ENCODE measurements around the gene CDC37L1.
A peak's percentile ranks its signal among the peaks of the same experiment; 100 is the strongest.
"Not testable (repeated sequence)": the region's sequence is repeated elsewhere in the genome, so short reads cannot be mapped to it uniquely, and the experiment has no call there.

The CDC37L1 gene

DNA sequence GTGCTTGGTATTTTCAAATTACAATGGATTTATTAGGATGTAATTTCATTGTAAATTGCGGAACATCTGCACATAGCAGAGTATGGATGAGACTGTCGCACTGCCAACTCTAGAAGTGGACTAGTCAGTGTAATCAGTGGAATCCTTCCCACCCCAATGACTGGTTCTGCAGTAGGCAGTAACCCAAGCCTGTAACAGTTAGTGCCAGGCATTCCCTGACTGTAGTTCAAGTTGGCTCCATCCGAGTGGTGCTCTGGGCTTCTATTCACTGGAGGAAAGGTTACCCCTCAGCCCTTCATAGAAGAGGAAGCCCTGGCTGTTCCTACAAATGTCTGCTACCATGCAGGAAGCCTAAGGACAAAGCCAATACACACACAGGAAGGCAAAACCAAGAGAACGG is 38.4 kb downstream of the CDC37L1 start:
- DNase-seq = no peak

DNA sequence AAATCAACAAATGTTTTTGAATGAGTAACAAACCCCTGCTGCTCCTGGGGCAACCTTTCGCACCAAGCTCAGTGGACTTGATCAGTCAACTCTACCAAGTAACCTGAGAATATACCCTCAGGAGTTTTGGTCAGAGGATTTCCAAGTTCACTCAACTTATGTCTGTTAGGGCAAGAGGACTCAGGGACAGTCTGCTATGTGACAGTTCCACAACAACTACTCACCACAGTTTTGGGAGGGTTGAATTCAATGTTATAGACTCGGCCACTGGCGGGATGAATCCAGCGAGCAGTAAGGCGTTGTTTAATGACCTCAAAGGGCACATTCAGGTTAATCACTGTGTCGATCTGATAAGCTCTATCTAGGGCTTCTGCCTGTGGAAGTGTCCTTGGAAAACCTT is 39.5 kb downstream of the CDC37L1 start:
- no peak for DNase-seq

DNA sequence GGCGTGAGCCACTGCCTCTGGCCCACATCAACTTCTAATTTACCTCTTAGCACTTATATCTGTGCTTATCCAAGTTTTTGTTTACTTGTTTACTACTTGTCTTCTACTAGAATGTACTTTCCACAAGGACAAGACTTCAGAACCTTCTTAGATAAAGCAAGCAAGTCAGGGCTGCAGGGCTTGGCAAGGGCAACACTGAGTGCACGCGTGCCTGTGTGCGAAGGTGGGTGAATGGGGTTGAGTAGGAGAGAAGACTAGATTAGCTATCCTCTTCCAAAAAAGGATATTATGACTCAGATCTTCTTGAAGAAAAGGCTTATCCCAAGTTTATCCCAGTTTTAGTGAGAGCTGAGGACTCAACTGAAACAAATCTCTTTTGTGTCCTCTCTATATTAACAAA is 42.4 kb downstream of the CDC37L1 start:
- DNase-seq = no peak

DNA sequence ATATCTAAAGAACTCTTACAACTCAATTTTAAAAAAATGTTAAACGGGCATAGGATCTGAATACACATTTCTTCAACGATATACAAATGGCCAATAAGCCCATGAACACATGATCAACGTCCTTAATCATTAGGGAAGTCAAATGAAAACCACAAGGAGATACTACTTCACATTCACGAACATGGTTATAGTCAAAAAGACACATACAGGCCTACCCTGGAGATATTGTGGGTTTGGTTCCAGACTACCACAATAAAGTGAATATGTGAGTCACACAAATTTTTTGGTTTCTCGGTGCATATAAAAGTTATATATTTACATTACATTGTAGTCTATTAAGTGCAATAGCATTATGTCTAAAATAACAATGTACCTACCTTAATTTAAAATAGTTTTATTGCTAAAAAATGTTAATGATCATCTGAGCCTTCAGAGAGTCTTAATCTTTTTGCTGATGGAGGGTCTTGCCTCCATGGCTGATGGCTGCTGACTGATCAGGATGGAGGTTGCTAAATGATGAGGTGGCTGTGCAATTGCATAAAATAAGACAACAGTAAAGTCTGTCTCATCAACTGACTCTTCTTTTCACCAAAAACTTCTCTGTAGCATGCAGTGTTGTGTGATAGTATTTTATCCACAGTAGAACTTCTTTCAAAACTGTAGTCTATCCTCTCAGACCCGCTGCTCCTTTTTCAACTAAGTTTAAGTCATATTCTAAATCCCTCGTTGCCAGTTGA is 46.5 kb downstream of the CDC37L1 start:
- no peak for DNase-seq

DNA sequence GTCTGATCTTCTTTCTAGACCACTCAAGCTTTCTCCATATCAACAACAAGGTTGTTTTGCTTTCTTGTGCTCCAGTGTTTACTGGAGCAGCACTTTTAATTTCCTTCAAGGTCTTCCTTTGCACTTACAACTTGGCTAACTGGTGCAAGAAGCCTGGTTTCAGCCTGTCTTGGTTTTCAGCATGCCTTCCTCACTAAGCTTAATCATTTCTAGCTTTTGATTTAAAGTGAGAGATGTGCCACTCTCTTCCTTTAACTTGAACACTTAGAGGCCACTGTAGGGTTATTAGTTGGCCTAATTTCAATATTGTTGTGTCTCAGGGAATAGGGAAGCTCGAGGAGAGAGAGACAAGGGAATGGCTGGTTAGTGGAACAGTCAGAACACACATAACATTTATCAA is 48.2 kb downstream of the CDC37L1 start:
- DNase-seq = no peak

DNA sequence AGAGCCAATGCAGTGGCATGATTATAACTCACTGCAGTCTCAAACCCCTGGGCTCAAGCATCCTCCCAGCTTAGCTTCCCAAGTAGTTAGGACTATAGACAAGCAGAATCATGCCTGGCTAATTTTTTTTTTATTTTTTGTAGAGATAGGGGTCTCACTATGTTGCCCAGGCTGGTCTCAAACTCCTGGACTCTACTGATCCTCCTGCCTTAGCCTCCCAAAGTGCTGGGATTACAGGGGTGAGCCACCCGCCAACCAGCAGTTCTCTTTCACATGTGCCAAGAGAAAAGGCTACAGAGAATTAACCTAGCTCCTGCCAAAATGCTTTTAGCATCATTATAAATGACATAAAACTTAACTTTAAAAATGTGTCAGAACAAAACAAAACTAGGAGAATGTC is 53.5 kb downstream of the CDC37L1 start:
- no peak for DNase-seq

DNA sequence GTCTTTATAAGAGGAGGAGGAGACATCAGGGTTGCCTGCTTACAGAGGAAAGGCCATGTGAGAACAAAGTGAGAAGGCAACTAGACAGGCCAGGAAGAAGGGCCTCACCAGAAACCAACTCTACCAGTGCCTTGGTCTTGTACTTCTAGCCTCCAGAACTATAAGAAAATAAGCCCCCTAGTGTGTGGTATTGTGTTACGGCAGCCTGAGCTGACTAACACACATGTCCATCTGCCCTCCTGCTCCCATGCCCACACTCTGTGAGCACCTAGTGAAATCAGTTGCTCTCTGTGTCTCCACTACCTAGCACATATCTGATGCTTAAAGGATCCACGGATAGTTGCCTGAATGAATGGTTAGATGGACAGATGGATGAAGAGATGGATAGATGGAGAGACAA is 54.8 kb downstream of the CDC37L1 start:
- DNase-seq = no peak

DNA sequence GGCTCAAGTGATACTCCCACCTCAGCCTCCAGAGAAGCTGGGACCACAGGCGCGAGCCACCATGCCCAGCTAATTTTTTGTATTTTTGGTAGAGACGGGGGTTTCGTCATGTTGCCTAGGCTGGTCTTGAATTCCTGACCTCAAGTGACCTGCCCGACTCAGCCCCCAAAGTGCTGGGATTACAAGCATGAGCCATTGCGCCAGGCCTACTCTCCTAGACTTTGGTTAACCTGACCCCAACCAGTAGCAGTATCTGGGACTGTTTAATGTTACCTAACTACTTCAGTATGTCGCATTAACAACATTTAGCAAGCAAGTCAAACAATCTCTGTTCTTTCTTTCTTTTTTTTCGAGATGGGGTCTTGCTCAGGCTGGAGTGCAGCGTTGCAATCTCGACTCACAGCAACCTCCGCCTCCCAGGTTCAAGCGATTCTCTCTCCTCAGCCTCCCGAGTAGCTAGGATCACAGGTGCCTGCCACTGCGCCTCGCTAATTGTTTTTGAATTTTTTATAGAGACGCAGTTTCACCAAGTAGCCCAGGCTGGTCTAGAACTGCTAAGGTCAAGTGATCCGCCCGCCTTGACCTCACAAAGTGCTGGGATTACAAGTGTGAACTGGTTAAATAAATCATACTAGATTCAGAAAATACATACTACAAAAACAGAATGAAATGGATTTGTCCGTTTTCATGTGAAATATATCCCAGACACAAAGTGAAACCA is 59.7 kb downstream of the CDC37L1 start:
- no peak for DNase-seq

DNA sequence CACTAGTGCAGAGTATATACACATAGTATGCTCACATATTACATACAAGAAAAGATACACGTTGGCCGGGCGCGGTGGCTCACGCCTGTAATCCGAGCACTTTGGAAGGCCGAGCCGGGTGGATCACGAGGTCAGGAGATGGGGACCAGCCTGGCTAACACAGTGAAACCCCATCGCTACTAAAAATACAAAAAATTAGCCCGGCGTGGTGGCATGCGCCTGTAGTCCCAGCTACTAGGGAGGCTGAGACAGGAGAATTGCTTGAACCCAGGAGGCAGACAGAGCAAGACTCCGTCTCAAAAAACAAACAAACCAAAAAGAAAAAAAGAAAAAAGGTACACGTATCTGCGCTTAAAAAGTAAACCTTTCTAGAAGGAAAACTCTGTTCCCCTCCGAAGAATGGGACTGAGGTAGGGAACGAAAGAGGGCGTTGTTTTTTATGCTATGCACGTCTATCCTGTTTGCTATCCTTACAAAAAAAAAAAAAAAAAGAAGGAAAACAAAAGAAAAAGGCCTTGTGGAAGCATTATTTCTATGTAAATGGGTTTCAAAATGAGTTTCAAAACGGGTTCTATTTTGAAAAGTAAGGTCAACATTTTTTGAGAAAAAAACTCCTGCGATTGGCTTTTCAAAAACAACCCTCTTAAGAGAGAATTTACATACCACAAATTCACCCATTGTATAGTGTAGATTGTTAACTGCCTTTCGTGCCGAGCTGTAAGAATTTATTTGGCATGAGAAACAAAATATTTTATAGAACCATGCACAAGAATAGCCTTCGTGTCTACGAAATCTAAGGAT is 60.4 kb downstream of the CDC37L1 start:
- no peak for DNase-seq

DNA sequence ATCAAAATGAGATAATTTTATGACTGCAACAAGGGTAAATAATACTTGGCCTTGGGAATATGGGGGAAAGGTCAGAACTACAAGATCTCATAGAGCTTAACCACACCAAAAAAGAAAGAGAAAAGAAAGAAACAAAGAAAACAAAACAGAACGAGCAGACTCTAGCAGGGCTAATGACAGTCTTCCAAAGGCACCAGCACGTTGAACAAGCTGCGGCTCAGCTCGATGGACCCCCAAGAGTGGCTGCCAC is 60.9 kb downstream of the CDC37L1 start:
- no peak for DNase-seq

DNA sequence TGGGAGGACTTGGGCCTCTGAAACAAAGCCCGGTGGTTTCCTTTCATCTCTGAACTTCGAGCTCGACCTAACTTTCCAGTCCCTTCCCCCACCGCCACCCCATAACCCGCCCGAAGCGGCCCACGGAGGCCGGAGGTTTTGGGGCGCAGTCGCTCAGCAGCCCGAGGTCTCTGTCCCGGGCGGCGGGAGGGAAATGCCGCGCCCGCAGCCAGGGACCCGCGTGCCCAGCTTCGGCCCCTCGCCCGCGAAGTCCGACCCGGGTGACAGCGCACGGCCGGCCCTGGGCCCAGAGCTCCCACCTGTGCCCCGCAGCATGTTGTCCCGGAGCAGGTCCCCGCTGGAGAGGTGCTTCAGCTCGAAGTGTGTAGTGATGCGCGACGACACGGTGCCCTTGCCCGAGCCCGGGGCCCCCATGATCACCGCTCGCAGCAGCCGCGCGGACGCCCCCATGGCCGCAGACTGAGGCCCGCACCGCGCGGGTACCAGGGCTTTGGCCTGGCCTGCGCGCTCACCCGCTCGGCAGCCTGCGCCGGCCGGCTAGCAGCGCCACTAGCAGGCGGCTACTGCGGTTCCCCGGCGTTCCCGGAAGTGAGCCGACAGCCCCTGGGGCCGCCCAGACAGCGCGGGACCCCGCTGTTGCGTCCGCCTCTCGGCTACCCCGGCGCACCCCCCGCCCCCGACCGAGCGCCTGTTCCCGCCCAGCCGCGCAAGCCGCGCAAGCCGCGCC is 61.4 kb downstream of the CDC37L1 start, which contains the start of gene AK3:
AK3 (minus strand) TSS at position 565 of the 727 bp plus-strand sequence; CDS start at position 450, 115 bp downstream.
- DNase-seq = peak; percentile 49

DNA sequence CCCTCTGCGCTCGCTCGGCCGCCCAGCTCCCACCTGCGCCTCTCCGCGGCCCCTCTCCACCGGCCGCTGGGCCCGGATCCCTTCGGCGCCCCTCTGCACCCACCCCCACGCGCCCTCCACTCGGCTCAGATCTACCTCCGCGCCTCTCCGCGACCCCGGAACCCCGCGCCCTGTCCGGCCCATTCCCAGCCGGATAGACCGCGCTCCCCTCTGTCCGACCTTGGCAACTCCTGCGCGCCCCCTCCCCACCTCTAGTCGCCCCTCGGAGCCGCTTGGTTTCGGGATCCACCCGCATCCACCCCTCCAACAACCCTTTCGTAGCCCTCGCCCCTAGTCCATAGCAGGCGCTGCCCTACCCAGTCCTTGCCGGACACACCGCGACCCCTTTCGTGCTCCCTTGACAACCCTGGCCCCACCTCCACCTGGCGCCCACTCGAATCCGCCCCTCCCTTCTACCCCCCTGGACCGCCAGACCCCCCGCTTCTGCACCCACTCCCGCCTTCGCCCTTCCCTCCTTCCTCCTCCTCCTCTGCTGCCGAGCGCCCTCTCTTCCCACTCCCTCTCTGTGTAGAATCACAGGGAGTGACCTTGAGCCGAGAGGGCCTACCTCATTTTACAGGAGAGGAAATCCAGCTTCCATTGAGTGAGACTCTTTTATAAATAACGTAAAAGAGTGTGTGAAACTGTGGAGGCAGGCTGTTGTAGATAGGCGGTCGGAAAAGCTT is 62.2 kb downstream of the CDC37L1 start:
- no peak for DNase-seq

DNA sequence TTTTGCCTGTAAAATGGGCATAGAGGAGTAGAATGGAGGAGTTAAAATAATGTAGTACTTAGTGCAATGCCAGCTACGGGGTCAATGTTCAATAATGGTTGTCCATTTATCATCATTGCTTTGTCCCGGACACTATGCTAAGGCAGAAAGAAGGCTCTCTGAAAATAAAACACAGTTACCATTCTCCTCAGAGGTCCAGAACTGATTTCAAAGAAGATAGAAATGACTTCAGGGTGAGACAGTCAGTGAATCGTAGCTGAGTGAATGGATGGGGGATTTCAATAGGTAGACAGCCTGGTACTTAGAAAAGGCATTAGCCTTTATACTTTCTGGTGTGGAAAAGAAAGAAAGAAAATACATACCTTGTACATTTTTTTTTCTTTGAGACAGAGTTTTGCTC is 62.9 kb downstream of the CDC37L1 start:
- DNase-seq = no peak

DNA sequence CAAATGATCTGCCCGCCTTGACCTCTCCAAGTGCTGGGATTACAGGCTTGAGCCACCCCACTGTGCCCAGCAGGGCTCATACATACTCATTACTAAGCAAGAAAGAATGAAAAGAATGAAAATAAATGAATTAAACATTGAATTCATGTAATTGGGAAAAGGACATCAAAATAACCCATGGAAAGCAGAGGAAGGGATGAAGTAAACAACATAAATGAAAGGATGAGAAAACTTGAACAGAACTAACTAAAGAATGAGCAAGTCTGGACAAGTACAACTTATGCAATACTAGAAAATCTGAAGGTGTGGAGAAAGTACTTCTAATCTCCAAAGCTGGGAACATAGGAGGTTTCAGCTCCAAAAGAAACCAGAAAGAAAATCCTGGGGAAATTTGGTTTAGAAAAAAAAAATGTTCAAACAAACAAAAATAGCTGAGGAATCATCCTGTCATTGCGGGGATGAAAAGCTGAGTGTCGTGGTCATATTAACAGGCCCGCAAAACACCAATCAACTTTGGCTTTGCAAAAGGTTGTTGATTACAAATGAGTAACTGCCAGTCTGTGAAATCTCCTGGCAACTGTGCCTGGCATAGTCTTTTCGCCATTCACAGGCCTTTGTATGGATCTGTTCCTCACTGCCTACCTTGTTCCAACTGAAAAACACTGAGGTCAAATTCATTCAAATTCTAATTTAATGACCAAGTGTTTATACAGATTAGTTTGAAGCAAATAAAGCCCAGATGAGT is 63.9 kb downstream of the CDC37L1 start:
- no peak for DNase-seq

DNA sequence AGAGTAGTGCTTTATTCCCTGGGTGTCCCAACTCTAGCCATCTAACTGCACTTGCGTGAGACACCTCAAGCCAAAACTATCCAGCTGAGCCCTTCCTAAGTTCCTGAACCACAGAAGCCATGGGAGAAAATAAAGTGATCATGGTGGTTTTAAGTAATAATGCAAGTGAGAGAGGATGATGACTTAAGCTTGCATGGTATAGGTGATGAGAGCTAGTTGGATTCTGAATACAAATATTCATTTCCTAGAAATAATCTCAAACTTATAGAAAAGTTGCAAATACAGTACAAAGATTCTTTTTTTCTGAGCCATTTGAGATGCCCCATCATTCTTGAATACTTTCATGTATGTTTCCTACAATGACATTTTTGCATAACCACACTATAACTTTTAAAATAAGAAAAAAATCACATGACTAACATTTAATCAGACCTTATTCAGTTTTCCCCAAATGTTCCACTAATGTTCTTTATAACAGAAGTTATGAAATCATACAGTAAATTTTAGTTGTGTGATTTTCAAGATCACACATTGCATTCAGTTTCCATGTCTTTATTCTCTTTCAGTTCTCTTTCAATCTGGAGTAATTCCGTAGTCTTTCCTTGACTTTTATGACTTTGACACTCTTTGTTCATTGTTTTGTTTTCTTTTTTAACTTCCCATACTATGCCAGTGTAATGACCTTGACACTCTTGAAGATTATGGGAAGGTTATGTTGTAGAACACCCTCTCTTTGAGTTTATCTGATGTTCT is 67.1 kb downstream of the CDC37L1 start:
- DNase-seq = no peak

DNA sequence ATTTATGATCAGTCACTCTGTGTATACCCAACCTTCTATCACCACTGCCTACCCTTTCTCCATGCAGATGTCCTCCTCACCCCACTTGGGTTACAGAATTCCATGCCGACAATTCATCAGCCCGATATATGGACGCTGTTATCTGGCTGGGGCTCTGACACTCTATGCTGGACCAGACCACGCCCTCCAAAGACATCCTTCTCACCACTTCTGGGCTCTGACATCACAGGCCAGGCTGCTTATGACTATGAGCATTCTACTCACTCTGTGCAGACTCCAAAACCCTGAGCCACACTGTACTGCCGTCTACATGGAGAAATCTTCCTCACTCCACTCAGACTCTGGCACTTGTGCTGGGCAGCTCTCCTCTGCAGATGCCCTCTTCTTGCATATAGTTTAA is 69.2 kb downstream of the CDC37L1 start:
- no peak for DNase-seq

DNA sequence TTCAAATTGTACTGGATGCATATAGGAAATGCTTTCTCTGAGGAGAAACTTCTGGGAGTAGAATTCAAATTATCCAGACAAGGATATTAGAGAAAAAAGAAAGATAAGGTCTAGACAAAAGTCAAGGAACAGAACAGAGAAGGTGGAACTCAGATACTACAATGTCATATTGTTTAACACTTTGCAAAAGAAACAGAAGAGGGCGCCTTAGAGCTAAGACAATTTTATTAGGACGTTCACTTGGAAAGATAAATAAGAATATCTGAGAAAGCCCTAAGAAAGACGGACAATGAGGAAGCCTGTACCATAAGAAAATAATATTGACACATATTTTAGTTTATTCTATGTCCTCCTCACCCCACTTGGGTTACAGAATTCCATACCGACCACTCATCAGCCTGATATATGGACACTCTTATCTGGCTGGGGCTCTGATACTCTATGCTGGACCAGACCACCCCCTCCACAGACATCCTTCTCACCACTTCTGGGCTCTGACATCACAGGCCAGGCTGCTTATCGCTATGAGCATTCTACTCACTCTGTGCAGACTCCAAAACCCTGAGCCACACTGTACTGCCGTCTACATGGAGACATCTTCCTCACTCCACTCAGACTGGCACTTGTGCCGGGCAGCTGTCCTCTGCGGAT is 70.8 kb downstream of the CDC37L1 start:
- no peak for DNase-seq

DNA sequence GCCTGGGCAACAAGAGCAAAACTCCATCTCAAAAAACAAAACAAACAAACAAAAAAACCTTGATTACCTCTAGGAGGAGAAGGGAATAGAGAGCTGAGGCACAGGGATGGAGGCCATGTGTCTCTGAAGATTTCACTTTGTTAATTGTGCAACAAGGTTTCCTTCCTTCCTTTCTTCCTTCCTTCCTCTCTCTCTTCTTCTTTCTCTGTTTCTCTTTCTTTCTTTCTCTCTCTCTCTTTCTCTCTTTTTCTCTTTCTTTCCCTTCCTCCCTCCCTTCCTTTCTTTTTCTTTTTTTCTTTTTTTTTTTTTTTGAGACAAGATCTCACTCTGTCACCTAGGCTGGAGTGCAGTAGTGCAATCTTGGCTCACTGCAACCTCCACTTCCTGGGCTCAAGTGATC is 75.2 kb downstream of the CDC37L1 start:
- DNase-seq = not testable (repeated sequence)

DNA sequence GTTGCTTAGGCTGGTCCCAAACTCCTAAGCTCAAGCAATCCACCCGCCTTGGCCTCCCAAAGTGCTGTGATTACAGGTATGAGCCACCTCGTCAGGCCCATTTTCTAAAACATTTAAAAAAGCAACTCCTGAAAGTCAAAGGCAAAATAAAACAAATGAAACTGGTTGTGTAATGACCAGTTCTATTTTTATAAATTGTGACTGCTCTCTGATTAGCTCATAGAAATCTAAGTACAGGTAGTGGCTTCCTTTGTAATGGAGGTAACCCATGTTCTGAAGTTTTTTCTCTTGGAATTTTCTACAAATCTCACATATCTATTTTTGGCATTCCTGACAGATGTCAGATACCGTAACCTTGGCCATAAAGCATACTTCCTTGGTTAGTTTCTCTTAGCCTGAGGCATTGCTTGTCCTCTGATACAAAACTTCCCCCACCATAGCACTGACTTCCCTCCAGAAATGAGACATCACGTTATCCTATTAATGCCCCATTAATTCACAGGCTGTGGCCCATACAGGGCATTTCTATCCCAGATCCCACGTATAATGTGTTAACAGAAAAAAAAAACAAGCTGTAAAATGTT is 75.7 kb downstream of the CDC37L1 start:
- DNase-seq = no peak

DNA sequence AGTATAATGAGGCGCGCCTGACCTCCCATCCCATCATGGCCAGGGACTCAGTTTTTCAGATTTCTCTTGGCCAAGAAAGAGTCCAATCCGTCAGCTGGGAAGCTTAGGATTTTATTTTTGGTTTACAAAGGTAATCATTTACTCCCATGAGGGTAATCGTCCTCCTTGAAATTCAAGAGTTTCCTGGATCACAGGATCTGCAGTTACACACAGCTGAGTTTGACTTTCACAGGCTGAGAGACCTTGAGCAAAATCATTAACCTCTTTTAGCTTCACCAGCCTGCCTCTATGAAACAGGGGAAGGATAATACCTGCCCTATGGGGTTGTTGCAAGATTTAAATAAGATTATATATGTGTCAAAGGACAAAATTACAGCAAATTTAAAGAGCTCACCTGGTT is 77.1 kb downstream of the CDC37L1 start:
- DNase-seq = no peak

Data from NCI-H1436 treated with DMSO at 0.1 percent for 48 hours (cell line).